SK-N-SH (cell line): Measurements from ENCODE around the gene NHLRC3. TPM values are rescaled to one million over a fixed set of nuclear protein-coding genes. Genes with fewer than 3 reads are reported as not detected.

Experiments
- CTCF ChIA-PET: fragments of 300-600, 350-600 bp; formaldehyde crosslinking; extraction: SDS; loops from one replicate; lab custom pipeline; 2021; lab: Yijun Ruan, JAX
- POLR2A ChIA-PET: fragments of 350-600 bp; sonication (Branson Sonifier 250); formaldehyde crosslinking; extraction: SDS; loops from one replicate; lab custom pipeline; 2020; ENCODE audit warnings: antibody characterized with exemption, inconsistent platforms; lab: Yijun Ruan, JAX
- DNase-seq: peaks from one replicate; pipeline ENCODE4 v3.0.0; 2012
- H2AFZ ChIP-seq: fragments of 200-600 bp; sonication (generic); 2 replicates; pipeline ENCODE4 v1.8.1; 2016; ENCODE audit warnings: antibody characterized with exemption, mild to moderate bottlenecking, low read depth
- H3F3A ChIP-seq: fragments of 200-600 bp; sonication (generic); replicated peaks from 2 replicates; pipeline ENCODE3; 2016; ENCODE audit warnings: antibody characterized with exemption, mild to moderate bottlenecking; ENCODE audit not compliant: insufficient read depth
- H3K27ac ChIP-seq, 2 experiments: fragments of 200-500 bp in 1 of 2; fragments of 200-600 bp in 1 of 2; sonication (Bioruptor generic) in 1 of 2; sonication (generic), shearing (Covaris generic) in 1 of 2; 2 replicates each; pipeline versions ENCODE4 v1.5.1 to v1.6.1; 2014 to 2016; ENCODE audit warnings: low read depth in 2 of 2, inconsistent platforms in 1 of 2, low read length in 1 of 2, mild to moderate bottlenecking in 1 of 2, mixed read lengths in 1 of 2
- H3K27me3 ChIP-seq: fragments of 200-600 bp; sonication (generic), shearing (Covaris generic); 2 replicates; pipeline ENCODE4 v1.6.1; 2016; ENCODE audit warnings: mixed run types; ENCODE audit not compliant: insufficient read depth
- H3K36me3 ChIP-seq, 2 experiments: fragments of 200-500 bp in 1 of 2; fragments of 200-600 bp in 1 of 2; sonication (Bioruptor generic) in 1 of 2; sonication (generic) in 1 of 2; replicated peaks in 1 of 2; 2 replicates each; pipeline versions ENCODE3 to v1.5.1; 2014 to 2016; ENCODE audit warnings: low read length in 1 of 2, mild to moderate bottlenecking in 1 of 2; ENCODE audit not compliant: insufficient read depth in 2 of 2, control insufficient read depth in 1 of 2
- H3K4me1 ChIP-seq, 2 experiments: fragments of 200-500 bp in 1 of 2; fragments of 200-600 bp in 1 of 2; sonication (Bioruptor generic) in 1 of 2; sonication (generic), shearing (Covaris generic) in 1 of 2; 2 replicates each; pipeline versions ENCODE4 v1.5.1 to v1.6.1; 2014 to 2016; ENCODE audit warnings: low read depth in 1 of 2, low read length in 1 of 2, mixed run types in 1 of 2; ENCODE audit not compliant: insufficient read depth in 2 of 2, control insufficient read depth in 1 of 2
- H3K4me2 ChIP-seq: fragments of 200-600 bp; sonication (generic), shearing (Covaris generic); 2 replicates; pipeline ENCODE4 v1.6.1; 2017; ENCODE audit warnings: mixed run types
- H3K4me3 ChIP-seq, 2 experiments: fragments of 200-500 bp in 1 of 2; fragments of 200-600 bp in 1 of 2; sonication (Bioruptor generic) in 1 of 2; sonication (generic), shearing (Covaris generic) in 1 of 2; 2 replicates each; pipeline versions ENCODE4 v1.5.1 to v1.8.1; 2014 to 2016; ENCODE audit warnings: low read depth in 2 of 2, inconsistent platforms in 1 of 2, low read length in 1 of 2, mild to moderate bottlenecking in 1 of 2, mixed read lengths in 1 of 2, moderate library complexity in 1 of 2
- H3K79me2 ChIP-seq: fragments of 200-600 bp; sonication (generic); 2 replicates; pipeline ENCODE4 v1.8.1; 2017; ENCODE audit warnings: mild to moderate bottlenecking; ENCODE audit not compliant: insufficient read depth
- H3K9ac ChIP-seq: fragments of 200-600 bp; sonication (generic); 2 replicates; pipeline ENCODE4 v1.6.1; 2017; ENCODE audit warnings: mixed run types
- H3K9me2 ChIP-seq: fragments of 200-600 bp; sonication (generic); 2 replicates; pipeline ENCODE4 v1.6.1; 2017; ENCODE audit warnings: mixed run types
- H3K9me3 ChIP-seq: fragments of 200-600 bp; sonication (generic); 2 replicates; pipeline ENCODE4 v1.6.1; 2017; ENCODE audit warnings: mixed run types, mild to moderate bottlenecking, moderate library complexity
- H4K20me1 ChIP-seq: fragments of 200-600 bp; sonication (generic); 2 replicates; pipeline ENCODE4 v1.6.1; 2017; ENCODE audit warnings: mild to moderate bottlenecking, mixed run types; ENCODE audit not compliant: insufficient read depth
- ELF1 ChIP-seq: IDR thresholded peaks from 2 replicates; pipeline ENCODE4 v1.4.0; 2012
- EP300 ChIP-seq, 2 experiments: IDR thresholded peaks; 2 replicates each; pipeline versions ENCODE4 v1.4.0 to v1.6.1; 2012; ENCODE audit warnings: borderline replicate concordance in 1 of 2, low read depth in 1 of 2, low read length in 1 of 2
- FOSL2 ChIP-seq: IDR thresholded peaks from 2 replicates; pipeline ENCODE4 v1.4.0; 2012; ENCODE audit warnings: low read depth, mild to moderate bottlenecking, moderate library complexity, borderline replicate concordance
- FOXJ3 ChIP-seq: sonication (generic); formaldehyde crosslinking; IDR thresholded peaks from 2 replicates; pipeline ENCODE4 v1.5.1; 2020; ENCODE audit warnings: mild to moderate bottlenecking, missing genetic modification reagents
- FOXM1 ChIP-seq: IDR thresholded peaks from 2 replicates; pipeline ENCODE4 v1.4.0; 2012; ENCODE audit warnings: low read depth, mild to moderate bottlenecking
- MEF2A ChIP-seq: IDR thresholded peaks from 2 replicates; pipeline ENCODE4 v1.4.0; 2012; ENCODE audit warnings: low read depth, borderline replicate concordance
- NFIC ChIP-seq: IDR thresholded peaks from 2 replicates; pipeline ENCODE4 v1.4.0; 2012; ENCODE audit warnings: borderline replicate concordance
- RAD21 ChIP-seq: IDR thresholded peaks from 2 replicates; pipeline ENCODE4 v1.6.1; 2012; ENCODE audit warnings: mild to moderate bottlenecking, low read length
- RFX5 ChIP-seq: IDR thresholded peaks from 2 replicates; pipeline ENCODE4 v1.6.1; 2012; ENCODE audit warnings: mild to moderate bottlenecking, improper control_type of control experiment, low read length
- RXRA ChIP-seq: IDR thresholded peaks from 2 replicates; pipeline ENCODE4 v1.4.0; 2012; ENCODE audit warnings: low read depth, mild to moderate bottlenecking, borderline replicate concordance
- SIN3A ChIP-seq: IDR thresholded peaks from 2 replicates; pipeline ENCODE4 v1.6.1; 2012; ENCODE audit warnings: low read depth, mild to moderate bottlenecking, low read length, moderate library complexity, borderline replicate concordance
- TAF1 ChIP-seq: IDR thresholded peaks from 2 replicates; pipeline ENCODE4 v1.6.1; 2012; ENCODE audit warnings: low read depth, mild to moderate bottlenecking, low read length, moderate library complexity, borderline replicate concordance
- TCF12 ChIP-seq: IDR thresholded peaks from 2 replicates; pipeline ENCODE4 v1.4.0; 2012
- TEAD4 ChIP-seq: IDR thresholded peaks from 2 replicates; pipeline ENCODE4 v1.4.0; 2012; ENCODE audit warnings: mild to moderate bottlenecking, borderline replicate concordance; ENCODE audit not compliant: insufficient read depth
- USF2 ChIP-seq: fragments of 150-350 bp; IDR thresholded peaks from 2 replicates; pipeline ENCODE4 v1.6.1; 2017; ENCODE audit warnings: antibody characterized with exemption, low read length, low read depth, borderline replicate concordance
- YY1 ChIP-seq: IDR thresholded peaks from 2 replicates; pipeline ENCODE4 v1.4.0; 2012; ENCODE audit warnings: low read depth, mild to moderate bottlenecking
- WGBS: methylation state at CpG from one replicate; pipeline ENCODE4 v1.1.6; 2017; ENCODE audit warnings: low lambda C conversion rate; 5-methylcytosine and 5-hydroxymethylcytosine counted together
- polyA plus RNA-seq, 3 experiments: library from polyadenylated mRNA; depleted of rRNA; stranded (reverse); fragments of >200 nt; gene quantifications; 2 replicates each; pipeline ENCODE4 v1.2.3, GENCODE V29; 2012
- TF ChIP-seq, protein P1 (sequence below): fragments of 150-350 bp; IDR thresholded peaks from 2 replicates; pipeline ENCODE4 v1.6.1; 2016; ENCODE audit warnings: mild to moderate bottlenecking, low read depth, low read length
- TF ChIP-seq, protein P2 (sequence below): IDR thresholded peaks from 2 replicates; pipeline ENCODE4; 2012
- TF ChIP-seq, protein P3 (sequence below): fragments of 200-600 bp; sonication (generic); IDR thresholded peaks from 2 replicates; pipeline ENCODE4 v1.6.1; 2017; ENCODE audit warnings: antibody characterized with exemption, mild to moderate bottlenecking, moderate library complexity

NHLRC3 gene
- polyA plus RNA-seq, 1 of the 3 experiments (the other 2 are of a cell fraction) = 7.1 TPM

DNA sequence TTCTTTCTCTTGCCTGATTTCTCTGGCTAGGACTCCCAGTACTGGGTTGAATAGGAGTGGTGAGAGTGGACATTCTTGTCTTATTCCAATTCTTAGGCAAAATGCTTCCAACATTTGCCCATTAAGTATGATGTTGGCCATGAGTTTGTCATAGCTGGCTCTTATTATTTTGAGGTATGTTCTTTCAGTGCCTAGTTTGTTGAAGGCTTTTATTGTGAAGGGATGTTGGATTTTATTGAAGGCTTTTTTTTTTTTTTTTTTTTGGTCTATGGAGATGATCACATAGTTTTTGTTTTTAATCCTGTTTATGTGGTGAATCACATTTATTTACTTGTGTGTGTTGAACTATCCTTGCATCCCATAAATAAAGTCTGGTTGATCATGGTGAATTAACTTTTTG, 19.8 kb downstream of the NHLRC3 start:
- Histone ChIP-seq H3K9me3 (no peaks in the 10 kb centered on the region), H3K9me2 (no peaks in the 10 kb centered on the region), H3K4me2 (no peak overlapping the region), H3K4me3 (no peak overlapping the region), H4K20me1 (no peaks in the 10 kb centered on the region), H3K4me1 (no peaks in the 10 kb centered on the region), H3K27me3 (no peaks in the 10 kb centered on the region), H3K36me3 (no peaks in the 10 kb centered on the region), H3K9ac (no peak overlapping the region), H3K79me2 (no peaks in the 10 kb centered on the region), H3F3A (no peaks in the 10 kb centered on the region), H2AFZ (no peak overlapping the region), H3K27ac (no peak overlapping the region)
- TF ChIP-seq TAF1 (no peak), FOXJ3 (CRISPR knock-in tag) (no peak), TEAD4 (no peak), FOXM1 (no peak), RFX5 (no peak), TCF12 (no peak), MEF2A (no peak), EP300 (IDR thresholded peaks at IDR 0.05; ENCODE audit: borderline replicate concordance in 1 of 2, low read depth in 1 of 2, low read length in 1 of 2) (no peak)
- TF ChIP-seq, protein P1, sequence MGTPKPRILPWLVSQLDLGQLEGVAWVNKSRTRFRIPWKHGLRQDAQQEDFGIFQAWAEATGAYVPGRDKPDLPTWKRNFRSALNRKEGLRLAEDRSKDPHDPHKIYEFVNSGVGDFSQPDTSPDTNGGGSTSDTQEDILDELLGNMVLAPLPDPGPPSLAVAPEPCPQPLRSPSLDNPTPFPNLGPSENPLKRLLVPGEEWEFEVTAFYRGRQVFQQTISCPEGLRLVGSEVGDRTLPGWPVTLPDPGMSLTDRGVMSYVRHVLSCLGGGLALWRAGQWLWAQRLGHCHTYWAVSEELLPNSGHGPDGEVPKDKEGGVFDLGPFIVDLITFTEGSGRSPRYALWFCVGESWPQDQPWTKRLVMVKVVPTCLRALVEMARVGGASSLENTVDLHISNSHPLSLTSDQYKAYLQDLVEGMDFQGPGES = no peak
- TF ChIP-seq, protein P2, sequence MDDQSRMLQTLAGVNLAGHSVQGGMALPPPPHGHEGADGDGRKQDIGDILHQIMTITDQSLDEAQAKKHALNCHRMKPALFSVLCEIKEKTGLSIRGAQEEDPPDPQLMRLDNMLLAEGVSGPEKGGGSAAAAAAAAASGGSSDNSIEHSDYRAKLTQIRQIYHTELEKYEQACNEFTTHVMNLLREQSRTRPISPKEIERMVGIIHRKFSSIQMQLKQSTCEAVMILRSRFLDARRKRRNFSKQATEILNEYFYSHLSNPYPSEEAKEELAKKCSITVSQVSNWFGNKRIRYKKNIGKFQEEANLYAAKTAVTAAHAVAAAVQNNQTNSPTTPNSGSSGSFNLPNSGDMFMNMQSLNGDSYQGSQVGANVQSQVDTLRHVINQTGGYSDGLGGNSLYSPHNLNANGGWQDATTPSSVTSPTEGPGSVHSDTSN = no peak
- no peak for DNase-seq
- ChIA-PET CTCF (no interaction called here), POLR2A (no interaction called here)

- H3K9ac ChIP-seq = no peak overlapping the region
- H2AFZ ChIP-seq = no peak overlapping the region
- no peak for TF ChIP-seq NFIC
- TF ChIP-seq, protein P2 = no peak
- no peak for TF ChIP-seq YY1
- no peak for TF ChIP-seq SIN3A
- TF ChIP-seq, protein P3, sequence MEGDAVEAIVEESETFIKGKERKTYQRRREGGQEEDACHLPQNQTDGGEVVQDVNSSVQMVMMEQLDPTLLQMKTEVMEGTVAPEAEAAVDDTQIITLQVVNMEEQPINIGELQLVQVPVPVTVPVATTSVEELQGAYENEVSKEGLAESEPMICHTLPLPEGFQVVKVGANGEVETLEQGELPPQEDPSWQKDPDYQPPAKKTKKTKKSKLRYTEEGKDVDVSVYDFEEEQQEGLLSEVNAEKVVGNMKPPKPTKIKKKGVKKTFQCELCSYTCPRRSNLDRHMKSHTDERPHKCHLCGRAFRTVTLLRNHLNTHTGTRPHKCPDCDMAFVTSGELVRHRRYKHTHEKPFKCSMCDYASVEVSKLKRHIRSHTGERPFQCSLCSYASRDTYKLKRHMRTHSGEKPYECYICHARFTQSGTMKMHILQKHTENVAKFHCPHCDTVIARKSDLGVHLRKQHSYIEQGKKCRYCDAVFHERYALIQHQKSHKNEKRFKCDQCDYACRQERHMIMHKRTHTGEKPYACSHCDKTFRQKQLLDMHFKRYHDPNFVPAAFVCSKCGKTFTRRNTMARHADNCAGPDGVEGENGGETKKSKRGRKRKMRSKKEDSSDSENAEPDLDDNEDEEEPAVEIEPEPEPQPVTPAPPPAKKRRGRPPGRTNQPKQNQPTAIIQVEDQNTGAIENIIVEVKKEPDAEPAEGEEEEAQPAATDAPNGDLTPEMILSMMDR = no peak
- TF ChIP-seq RAD21 = no peak
- TF ChIP-seq TEAD4 = no peak
- TF ChIP-seq ELF1 = no peak
- TF ChIP-seq FOXM1 = no peak
- TF ChIP-seq TAF1 = no peak
- no peak for TF ChIP-seq USF2
- no peak for TF ChIP-seq FOSL2
- TF ChIP-seq, protein P1 = no peak
- TF ChIP-seq RXRA = no peak
- 80% methylated on average over 4 of the region's 4 CpGs for WGBS
- no peaks in the 10 kb centered on the region for H3F3A ChIP-seq
- H3K27me3 ChIP-seq = no peaks in the 10 kb centered on the region
- ChIA-PET CTCF (interaction anchor here (0.6 to 2.6 kb wide), 3 partner anchors 11 to 590 kb away, joined by 3 to 7 read pairs (median 3); no protein-coding TSS in a partner anchor), POLR2A (no interaction called here)
- H4K20me1 ChIP-seq = no peaks in the 10 kb centered on the region
- no peaks in the 10 kb centered on the region for H3K4me1 ChIP-seq
- H3K79me2 ChIP-seq = no peaks in the 10 kb centered on the region
- no peak overlapping the region for H3K4me3 ChIP-seq
- H3K9me3 ChIP-seq = no peaks in the 10 kb centered on the region
- H3K4me2 ChIP-seq = no peak overlapping the region
- no peaks in the 10 kb centered on the region for H3K36me3 ChIP-seq
- H3K27ac ChIP-seq = no peak overlapping the region
- no peaks in the 10 kb centered on the region for H3K9me2 ChIP-seq
- no peak for DNase-seq
Observed at GRCh38 chr13:39062004-39062403, 23.7 kb downstream of the NHLRC3 start.
